Stimulated activated CD4-positive, alpha-beta T cell treated with anti-CD3 and anti-CD28 coated beads, TNF-alpha, amount 100 ng/mL, for 24 hours (primary cell): ENCODE measurements around the gene KLHL5.
"Not testable (repeated sequence)": the region's sequence is repeated elsewhere in the genome, so short reads cannot be mapped to it uniquely, and the experiment has no call there.

ENCODE experiments used
- DNase-seq, 3 experiments: peaks; one replicate each; pipeline ENCODE4 v3.0.0-alpha.2; 2020; ENCODE audit warnings: low read depth in 3 of 3

The KLHL5 gene, protein sequence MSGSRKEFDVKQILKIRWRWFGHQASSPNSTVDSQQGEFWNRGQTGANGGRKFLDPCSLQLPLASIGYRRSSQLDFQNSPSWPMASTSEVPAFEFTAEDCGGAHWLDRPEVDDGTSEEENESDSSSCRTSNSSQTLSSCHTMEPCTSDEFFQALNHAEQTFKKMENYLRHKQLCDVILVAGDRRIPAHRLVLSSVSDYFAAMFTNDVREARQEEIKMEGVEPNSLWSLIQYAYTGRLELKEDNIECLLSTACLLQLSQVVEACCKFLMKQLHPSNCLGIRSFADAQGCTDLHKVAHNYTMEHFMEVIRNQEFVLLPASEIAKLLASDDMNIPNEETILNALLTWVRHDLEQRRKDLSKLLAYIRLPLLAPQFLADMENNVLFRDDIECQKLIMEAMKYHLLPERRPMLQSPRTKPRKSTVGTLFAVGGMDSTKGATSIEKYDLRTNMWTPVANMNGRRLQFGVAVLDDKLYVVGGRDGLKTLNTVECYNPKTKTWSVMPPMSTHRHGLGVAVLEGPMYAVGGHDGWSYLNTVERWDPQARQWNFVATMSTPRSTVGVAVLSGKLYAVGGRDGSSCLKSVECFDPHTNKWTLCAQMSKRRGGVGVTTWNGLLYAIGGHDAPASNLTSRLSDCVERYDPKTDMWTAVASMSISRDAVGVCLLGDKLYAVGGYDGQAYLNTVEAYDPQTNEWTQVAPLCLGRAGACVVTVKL

DNA sequence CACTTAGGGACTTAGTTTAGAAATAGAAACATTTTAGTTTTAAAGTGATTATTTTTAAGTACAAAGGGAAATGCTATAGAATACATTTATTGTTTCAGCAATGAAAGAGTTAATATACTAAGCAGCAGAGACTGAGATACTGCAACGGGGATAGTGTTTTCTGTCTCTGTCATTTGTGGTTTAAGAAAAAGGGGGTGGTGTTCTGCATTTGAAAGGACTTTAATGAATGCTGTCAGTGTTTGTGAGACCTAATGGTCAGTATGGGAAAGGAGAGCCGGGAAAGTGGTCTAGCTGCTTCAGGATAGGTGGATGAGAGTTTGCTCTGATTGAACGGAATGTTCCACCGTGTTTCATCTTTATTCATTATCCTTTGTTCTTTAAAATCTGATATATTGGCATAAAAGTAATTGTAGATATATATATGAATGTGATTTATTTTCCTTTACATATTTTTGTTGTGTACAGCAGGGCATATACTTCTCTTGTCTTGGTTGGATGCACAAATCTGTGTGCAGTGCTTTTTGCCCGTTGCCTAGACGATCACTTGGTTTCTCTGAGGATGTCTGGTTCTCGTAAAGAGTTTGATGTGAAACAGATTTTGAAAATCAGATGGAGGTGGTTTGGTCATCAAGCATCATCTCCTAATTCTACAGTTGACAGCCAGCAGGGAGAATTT, at the start of gene KLHL5:
Gene KLHL5 (plus strand): TSS at position 139 of the 676 bp plus-strand sequence. CDS start 421 bp downstream, at position 560.
- DNase-seq: no peak

DNA sequence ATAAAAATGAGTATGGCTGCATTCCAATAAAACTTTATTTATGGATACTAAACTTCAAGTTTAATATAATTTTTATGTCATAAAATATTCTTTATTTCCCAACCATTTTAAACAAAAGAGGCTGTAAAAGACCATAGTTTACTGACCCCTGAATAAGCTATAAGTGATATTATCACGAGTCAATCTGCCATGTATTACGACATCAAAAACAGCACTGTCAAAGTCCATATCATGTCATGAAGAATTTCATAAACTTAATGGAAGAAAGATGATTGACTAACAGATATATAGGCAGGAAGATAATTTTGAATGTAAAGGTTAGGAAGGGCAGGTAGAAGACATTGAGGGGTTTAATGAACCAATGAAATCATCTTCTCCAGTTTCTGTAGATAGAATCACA, 48.0 kb upstream of the KLHL5 start:
- DNase-seq: no peak

DNA sequence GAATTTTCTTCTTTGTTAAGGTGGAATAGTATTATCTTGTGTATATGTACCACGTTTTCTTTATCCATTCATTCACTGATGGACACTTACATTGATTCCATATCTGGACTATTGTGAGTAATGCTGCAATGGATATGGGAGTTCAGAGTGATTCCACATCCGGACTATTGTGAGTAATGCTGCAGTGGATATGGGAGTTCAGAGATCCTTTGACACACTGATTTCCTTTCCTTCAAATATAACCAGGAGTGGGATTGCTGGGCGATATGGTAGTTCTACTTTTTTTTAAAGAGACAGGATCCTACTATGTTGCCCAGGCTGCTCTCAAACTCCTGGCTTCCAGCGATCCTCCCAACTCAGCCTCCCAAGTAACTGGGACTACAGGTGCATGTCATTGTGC, 41.9 kb upstream of the KLHL5 start:
- no peak for DNase-seq

DNA sequence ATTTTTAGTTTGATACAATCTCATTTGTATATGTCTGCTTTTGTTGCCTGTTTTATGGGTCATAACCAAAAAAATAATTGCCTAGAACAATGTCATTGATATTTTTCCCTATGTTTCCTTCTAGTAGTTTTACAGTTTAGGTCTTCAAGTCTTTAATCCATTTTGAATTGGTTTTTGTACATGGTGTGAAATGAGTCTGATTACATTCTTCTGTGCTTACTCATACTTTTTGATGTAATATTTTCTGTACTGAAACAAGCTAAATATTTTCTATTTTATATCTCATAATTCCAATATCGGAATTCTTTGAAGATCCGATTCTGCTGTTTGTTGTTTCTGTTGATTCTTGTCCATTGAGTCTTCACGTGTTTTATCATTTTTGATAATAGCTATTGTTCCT, 40.4 kb upstream of the KLHL5 start:
- no peak for DNase-seq

DNA sequence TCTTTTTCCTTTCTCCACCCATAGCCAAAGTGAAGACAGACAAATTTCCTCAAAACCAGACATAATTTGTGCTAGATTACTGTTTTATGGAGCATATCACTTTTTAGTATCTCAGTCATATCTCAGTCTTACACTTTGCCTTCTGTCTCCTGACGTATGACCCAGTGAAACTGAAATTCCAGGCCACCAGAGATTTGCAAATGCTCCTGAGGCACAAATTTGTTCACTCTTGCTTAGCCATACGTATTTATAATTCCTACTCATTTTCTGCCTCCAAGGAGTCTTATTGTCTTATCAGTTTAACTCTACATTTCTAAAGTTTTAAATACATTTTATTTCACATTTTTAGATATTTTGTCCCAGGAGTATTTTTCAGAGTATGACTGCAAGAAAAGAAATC, 39.8 kb upstream of the KLHL5 start:
- DNase-seq: no peak

DNA sequence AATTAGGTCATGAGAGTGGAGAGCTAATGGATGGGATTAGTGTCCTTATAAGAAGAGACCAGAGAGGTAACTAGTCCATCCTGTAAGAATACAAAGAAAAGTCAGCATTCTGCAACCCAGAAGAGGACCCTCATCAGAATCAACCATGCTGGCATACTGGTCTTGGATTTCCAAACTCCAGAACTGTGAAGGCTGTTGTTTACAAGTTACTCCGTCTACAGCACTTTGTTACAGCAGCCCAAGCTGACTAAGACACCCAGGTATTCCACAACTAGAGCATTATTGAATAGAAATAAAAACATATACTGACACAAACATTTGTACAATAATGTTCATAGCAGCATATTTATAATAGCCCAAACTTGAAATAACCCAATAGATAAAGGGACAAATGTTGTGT, 39.0 kb upstream of the KLHL5 start:
- no peak for DNase-seq

DNA sequence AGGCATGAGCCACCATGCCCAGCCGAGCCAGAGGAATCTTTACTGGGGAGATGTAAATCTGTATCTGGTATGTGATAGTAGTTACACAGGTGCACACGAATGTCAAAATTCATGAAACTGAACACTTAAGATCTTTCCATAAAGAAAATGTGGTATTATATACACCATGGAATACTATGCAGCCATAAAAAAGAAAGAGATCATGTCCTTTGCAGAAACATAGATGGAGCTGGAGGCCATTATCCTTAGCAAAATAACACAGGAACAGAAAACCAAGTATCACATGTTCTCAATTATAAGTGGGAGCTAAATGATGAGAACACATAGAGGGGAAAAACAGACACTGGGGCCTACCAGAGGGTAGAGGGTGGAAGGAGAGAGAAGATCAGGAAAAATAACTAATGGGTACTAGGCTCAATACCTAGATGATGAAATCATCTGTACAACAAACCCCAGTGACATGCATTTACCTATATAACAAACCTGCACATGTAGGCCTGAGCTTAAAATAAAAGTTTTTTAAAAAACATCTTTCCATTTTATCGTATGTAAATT, 37.6 kb upstream of the KLHL5 start:
- DNase-seq: no peak

DNA sequence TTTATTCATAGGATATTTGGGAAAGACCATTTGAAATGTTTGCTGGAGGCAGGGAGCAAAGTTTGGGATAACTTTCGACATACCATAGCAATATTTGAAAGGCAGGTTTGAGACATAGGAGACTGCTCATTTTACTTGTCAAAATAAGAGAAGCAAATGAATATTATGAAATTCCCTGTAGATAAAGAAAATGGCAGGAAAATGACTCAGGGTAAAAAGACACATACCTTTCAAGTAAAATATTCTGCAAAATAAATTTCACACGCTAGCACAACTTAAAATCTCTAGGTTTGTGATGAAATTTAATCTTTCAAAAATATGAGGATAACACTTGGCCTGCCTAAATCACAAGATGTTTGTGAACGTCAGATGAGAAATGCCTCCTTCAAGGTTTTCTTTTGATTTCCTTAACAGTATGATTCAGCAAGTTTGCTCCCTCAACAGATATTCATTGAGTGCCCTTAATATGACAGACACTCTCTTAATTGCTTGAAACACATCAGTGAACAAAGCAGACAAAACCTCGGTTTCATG, 36.4 kb upstream of the KLHL5 start:
- no peak for DNase-seq

DNA sequence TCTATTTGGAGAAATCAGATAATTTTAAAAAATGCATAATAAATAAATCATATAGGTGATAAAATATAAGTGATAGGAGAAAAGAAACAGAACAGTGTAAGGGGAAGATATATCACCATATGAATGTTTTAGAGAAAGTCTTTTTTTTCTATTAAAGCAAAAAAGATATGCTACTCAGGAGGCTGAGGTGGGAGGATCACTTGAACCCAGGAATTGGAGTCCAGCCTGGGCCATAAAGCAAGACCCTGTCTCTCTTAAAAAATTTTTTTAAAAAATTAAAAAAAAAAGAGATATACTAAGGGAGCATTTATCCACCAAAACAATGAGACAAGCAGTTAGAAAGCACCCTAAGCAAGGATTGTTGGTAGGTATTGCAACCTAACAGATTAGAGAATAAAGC, 35.9 kb upstream of the KLHL5 start:
- DNase-seq: no peak

DNA sequence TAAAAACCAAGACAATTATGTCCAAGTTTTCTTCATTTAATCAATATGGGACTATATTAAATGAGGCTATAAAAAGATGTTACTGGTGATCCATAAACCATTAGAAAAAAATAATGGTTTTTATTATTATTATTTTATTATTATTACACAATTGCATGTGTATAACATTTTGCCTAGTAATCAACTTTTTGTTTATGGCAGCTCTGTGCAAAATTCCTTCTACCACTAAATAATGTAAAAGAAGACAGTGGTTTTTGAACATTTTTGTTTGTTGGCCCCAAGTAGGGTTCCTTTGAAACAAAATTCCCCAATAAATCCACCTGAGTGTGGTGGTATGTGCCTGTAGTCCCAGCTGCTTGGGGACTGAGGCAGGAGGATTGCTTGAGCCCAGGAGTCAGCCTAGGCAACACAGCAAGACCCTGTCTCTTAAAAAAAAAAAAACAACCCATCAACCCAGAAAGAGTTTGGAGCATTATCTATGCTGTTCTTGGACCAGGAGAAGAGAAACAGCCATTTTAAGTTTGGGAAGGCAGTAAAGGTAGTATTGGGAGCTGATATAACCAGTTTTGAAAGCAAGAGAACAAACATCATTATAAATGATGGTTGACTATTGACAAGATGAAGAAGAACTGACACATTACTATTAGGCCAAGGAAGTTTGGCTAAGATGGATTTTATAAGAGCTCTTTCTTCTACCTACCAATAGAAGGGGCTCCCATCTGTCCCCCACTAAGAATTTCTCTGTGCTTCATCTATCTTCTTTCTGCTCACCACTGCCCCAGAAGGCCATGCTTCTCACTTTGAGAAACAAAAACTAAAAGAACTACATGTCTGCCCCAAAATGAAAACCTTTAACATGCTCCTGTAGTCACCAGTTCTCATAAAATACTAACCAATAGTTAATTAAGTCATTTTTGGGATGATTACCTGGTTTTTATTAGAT, 32.0 kb upstream of the KLHL5 start:
- DNase-seq: no peak

DNA sequence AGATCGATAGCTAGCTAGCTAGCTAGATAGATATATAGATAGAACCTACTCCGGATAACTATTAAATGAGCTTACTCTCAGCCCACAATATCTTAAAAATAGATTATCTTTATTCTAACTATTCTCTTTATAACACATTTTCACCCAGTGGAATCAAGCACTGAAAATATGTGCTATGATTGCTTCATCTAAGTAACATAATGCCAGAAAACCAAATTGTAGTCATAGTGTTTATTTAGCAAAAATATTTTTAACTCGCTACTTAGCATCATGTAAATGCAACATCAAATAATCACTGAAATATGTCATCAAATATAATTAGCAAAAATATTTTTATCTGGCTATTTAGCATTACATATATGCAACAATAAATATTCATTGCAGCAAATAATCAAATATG, 31.3 kb upstream of the KLHL5 start:
- DNase-seq: no peak

DNA sequence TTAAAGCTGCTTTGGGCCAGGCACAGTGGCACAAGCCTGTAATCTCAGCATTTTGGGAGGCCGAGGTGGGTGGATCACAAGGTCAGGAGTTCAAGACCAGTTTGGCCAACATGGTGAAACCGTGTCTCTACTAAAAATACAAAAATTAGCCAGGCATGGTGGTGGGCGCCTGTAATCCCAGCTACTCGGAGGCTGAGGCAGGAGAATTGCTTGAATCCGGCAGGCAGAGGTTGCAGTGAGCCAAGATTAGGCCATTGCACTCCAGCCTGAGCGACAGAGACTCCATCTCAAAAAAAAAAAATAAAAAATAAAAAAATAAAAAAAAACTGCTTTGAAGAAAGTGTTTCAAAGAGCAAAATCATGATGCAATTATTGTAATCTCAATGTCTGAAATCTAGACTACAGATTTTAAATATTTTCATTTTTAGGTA, 30.4 kb upstream of the KLHL5 start:
- not testable (repeated sequence) for DNase-seq

DNA sequence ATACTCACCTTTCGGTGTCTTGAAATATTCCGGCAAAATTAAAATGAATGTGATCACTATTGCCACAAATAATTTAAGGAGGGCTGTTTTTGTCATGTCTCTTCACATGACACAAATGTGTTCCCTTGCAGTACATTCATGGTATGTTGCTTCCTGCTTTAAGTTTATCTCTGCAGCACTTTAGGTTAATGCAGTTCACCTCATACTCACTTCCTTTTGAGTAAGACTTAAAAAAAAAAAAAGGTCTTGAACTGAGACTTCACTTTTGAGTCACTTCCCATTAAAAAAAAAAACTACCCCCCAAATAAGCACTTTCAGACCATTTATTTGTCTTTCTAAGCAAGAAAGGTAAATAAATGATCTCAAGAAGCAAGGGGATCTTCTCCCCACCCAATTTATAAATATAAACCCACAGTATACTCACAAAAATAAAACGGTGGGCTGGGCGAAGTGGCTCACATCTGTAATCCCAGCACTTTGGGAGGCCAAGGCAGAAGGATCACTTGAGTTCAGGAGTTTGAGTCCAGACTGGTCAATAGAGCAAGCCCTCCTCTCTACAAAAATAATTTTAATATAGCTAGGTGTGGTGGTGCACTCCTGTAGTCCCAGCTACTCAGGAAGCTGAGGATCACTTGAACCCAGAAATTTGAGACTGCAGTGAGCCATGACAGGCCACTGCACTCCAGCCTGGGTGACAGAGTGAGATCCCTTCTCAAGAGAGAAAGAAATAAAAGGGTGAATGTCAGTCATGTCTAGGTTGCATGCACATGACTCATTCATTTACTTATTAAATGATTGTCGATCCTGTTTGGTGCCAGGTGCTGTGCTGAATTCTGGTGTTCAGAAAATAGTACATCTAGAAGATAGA, 29.6 kb upstream of the KLHL5 start, which contains the start of gene TMEM156:
Gene TMEM156 (minus strand): TSS at position 192 of the 868 bp plus-strand sequence. CDS start 96 bp downstream, at position 96.
- DNase-seq: peak in 1 of 3 experiments; percentile 25

DNA sequence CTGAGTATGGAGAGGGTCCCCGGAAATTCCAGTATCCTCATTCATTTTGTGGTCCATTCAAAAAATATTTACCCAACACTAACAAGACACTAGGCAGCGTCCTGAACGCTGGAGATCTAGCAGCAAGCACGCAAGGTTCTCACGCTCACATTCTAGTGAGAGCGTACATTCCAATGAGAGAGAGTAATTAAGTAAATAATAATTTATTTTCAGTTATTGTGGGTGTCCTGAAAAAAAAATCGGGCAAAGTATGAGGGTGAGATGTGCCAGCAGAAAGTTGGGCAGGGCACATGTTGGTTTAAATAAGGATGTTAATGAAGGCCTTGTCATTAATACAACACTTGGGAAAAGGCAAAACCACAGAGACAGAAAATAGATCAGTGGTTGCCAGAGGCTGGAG, 25.9 kb upstream of the KLHL5 start:
- DNase-seq: no peak

DNA sequence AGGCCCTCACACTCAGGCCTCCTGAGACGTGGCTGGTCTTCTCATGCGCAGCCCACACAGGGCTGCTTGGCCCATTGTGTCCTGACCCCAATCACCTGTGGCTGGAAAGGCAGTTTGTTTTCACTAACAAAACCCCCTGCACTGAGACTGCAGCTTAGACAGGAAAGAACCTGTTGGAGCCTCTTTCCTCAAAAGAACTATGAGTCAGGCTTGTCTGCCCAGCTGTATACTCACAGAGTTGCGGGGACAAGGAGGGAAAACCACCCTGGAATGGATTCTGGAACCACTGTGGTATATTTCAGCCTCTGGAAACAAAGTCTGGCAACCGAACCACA, 24.6 kb upstream of the KLHL5 start:
- no peak for DNase-seq

DNA sequence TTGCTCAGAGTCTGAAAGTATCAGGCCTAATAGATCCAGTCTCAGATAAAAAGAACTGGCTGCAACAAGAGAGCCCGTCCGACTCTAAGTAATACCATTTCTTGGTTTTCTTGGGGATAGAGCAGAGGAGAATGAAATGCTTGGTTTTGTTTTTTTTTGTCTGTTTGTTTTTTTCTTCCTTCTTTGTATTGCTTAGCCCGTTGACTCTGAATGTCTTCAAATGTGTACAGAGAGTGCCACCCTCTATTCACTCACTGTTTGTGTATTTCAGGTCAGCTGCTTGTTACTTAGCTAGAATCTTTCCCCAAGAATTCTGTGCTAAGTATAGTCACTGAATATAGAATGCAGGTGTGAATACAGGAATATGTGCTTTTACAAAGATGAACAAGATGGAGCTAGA, 24.1 kb upstream of the KLHL5 start:
- DNase-seq: no peak

DNA sequence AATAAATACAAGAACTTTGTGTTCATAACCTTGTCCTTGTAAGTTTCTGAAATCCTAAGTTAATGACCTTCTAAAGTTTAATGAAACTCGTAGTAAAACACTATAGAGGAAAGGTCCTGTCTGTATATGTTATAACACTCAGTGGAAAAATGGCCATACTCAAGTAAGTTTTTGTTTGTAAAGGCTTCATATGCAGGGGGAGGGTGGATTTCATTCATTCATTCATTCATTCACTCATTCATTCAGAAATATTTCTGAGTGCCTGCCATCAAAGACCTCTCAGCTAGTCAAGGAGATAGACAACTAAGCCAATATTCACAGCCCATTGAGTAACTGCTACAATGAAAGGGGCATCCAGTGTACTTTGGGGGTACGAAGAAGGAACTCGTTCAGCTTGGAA, 22.9 kb upstream of the KLHL5 start:
- DNase-seq: no peak

DNA sequence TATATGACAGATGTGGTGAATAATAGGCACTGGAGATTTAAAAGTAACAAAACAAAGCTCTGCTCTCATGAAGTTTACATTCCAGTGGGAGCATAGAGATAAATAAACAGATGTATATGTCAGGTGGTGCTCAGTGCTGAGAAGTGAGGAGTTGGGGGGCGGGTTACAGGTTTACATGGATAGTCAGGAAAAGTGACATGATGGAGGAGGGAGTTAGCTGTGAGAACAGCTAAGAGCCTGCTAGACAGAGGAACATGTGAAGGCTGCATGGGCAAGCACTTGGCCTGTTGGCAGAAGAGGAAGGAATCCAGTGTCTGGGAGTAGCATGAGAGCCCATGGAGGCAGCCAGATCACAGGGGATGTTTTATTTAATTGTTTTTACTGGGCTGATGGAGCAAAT, 19.7 kb upstream of the KLHL5 start:
- no peak for DNase-seq

DNA sequence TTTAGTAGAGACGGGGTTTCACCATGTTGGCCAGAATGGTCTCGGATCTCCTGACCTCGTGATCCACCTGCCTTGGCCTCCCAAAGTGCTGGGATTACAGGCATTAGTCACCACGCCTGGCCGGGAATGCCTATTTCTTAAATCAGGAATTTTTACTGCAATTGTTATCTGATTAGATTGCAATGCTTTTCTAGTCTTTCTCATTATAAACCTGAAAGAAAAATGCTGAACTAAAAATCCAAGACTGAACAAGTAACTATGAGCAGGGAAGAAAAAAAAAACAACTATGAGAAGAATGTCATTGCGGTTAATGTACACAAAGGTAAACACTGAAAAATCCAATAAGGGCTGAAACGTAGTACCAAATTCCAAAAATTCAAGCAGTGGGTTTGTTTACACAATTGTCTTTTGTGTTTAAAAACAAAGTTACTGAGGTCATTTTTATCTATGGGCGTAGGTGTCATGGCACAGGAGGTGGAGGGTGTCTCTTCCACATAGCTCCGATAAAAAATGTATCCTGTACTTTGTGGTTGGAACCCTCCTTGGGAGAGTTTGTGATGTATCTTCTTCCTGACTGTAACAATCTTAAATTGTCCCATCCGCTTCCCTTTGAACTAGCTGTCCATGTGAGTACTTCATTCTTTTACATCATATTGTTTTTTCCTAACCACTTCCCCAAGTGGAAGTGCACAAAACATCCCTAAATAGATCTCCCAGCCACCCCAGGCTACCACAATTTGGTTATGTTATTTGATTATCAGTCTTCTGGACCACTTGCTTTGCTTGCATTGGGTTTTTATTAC, 18.8 kb upstream of the KLHL5 start:
- DNase-seq: no peak
